Left ventricle myocardium superior (tissue), 1 donor: Measurements from ENCODE around the gene CD248. TPM values are rescaled to one million over a fixed set of nuclear protein-coding genes. Genes with fewer than 3 reads are reported as not detected.
A peak's percentile ranks its signal among the peaks of the same experiment; 100 is the strongest.
"Not testable (repeated sequence)": the region's sequence is repeated elsewhere in the genome, so short reads cannot be mapped to it uniquely, and the experiment has no call there.

Source experiments
- ATAC-seq: fragments of 200-7000 bp; cut with Tn5 transposase; one replicate; pipeline ENCODE4 v1.9.1; 2020; ENCODE audit warnings: mild to moderate bottlenecking, moderate library complexity
- DNase-seq: peaks from one replicate; pipeline ENCODE4 v3.0.0-alpha.2; 2020
- intact Hi-C: fragments of 100-400 bp; cut with micrococcal nuclease; formaldehyde crosslinking; loops from one replicate; pipeline ENCODE4 v1.11.0; 2022
- total RNA-seq: library from RNA; stranded (reverse); fragmentation: NEBNext Ultra II Directional; extraction: Animal tissue kit (Norgen Biotek cat#: 25700); gene quantifications from one replicate; pipeline ENCODE4 v1.2.1, GENCODE V29; 2021
- donor health status: DM: no; HTN: yes; CAD: no; lungs with severe emphysema.

The CD248 gene
- total RNA-seq, 1 donor from 2014 or later = 11.1 TPM

GRCh38 chr11:66331542-66332370, 14.9 kb upstream of the CD248 start:
- intact Hi-C loops = no loop called here
- peak; percentile 13 for DNase-seq
- ATAC-seq = no peak

GRCh38 chr11:66330931-66331330, 14.1 kb upstream of the CD248 start:
- intact Hi-C loops = no loop called here
- peak; percentile 23 for DNase-seq

GRCh38 chr11:66329165-66329673, 12.4 kb upstream of the CD248 start:
- intact Hi-C loops = no loop called here
- DNase-seq (no peak), ATAC-seq (no peak)

More at GRCh38 chr11:66330931-66331330, 14.1 kb upstream of the CD248 start:
- ATAC-seq = no peak

- DNase-seq = peak; percentile 86
- peak; percentile 75 for ATAC-seq
Observed at GRCh38 chr11:66328302-66329144, 11.7 kb upstream of the CD248 start.

GRCh38 chr11:66328031-66328301, 11.1 kb upstream of the CD248 start:
- peak; percentile 2 for ATAC-seq
- DNase-seq = peak; percentile 35
- intact Hi-C loops = loop anchor here (1.0 kb wide), 1 partner anchor 16 kb away; no protein-coding TSS in a partner anchor

More at GRCh38 chr11:66328302-66329144, 11.7 kb upstream of the CD248 start:
- intact Hi-C loops = loop anchor here (1.0 kb wide), 1 partner anchor 16 kb away; no protein-coding TSS in a partner anchor

- intact Hi-C loops = loop anchor here (1.0 kb wide), 1 partner anchor 15 kb away; no protein-coding TSS in a partner anchor
- DNase-seq (peak; percentile 46), ATAC-seq (peak; percentile 43)
Observed at GRCh38 chr11:66327171-66328030, 10.6 kb upstream of the CD248 start.

- ATAC-seq = peak; percentile 73
- peak; percentile 84 for DNase-seq
- intact Hi-C loops = no loop called here
Observed at GRCh38 chr11:66326261-66327111, 9.6 kb upstream of the CD248 start.

GRCh38 chr11:66325263-66325671, 8.4 kb upstream of the CD248 start:
- no peak for ATAC-seq
- peak; percentile 33 for DNase-seq
- intact Hi-C loops = no loop called here

GRCh38 chr11:66324664-66325063, 7.8 kb upstream of the CD248 start:
- intact Hi-C loops = no loop called here
- DNase-seq (no peak), ATAC-seq (no peak)

- peak; percentile 6 for DNase-seq
- ATAC-seq = no peak
- intact Hi-C loops = no loop called here
Observed at GRCh38 chr11:66323684-66324083, 6.8 kb upstream of the CD248 start.

GRCh38 chr11:66322732-66323427, 6.0 kb upstream of the CD248 start:
- intact Hi-C loops = no loop called here
- DNase-seq (peak; percentile 82), ATAC-seq (peak; percentile 56)

GRCh38 chr11:66321606-66322005, 4.8 kb upstream of the CD248 start:
- DNase-seq (peak; percentile 5), ATAC-seq (no peak)
- intact Hi-C loops = no loop called here

GRCh38 chr11:66320748-66321147, 3.9 kb upstream of the CD248 start:
- DNase-seq, ATAC-seq, intact Hi-C loops: not testable (repeated sequence)

GRCh38 chr11:66320289-66320688, 3.4 kb upstream of the CD248 start:
- DNase-seq, intact Hi-C loops, ATAC-seq: not testable (repeated sequence)

GRCh38 chr11:66318600-66318970, 1.7 kb upstream of the CD248 start:
- ATAC-seq (no peak), DNase-seq (no peak)
- intact Hi-C loops = no loop called here

GRCh38 chr11:66317723-66318599, 1.1 kb upstream of the CD248 start:
- peak; percentile 70 for DNase-seq
- ATAC-seq = peak; percentile 49
- intact Hi-C loops = no loop called here

GRCh38 chr11:66317322-66317722, 478 bp upstream of the CD248 start:
- DNase-seq (peak; percentile 73), ATAC-seq (peak; percentile 24)
- intact Hi-C loops = no loop called here
